ENCODE results near the gene ZNF428.
"Not testable (repeated sequence)": the region's sequence is repeated elsewhere in the genome, so short reads cannot be mapped to it uniquely, and the experiment has no call there.

The ZNF428 gene

DNA sequence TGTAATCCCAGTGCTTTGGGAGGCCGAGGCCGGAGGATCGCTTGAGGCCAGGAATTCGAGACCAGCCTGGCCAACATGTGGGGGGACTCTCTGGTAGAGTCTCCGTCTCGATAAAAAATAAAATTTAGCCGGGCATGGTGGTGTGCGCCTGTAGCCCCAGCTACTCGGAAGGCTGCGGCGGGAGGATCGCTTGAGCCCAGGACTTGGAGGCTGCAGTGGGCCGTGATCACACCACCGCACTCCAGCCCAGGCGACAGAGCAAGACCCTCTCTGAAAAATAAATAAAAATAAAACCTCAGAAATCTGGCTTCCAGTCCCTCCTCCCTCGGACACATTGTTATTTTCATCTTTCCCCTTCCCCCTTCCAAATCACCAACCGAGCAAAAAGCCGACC lies 23.8 kb downstream of the ZNF428 start:
- peak in 3 of 56 donors; percentile 30 to 54 (median 50) for DNase-seq

DNA sequence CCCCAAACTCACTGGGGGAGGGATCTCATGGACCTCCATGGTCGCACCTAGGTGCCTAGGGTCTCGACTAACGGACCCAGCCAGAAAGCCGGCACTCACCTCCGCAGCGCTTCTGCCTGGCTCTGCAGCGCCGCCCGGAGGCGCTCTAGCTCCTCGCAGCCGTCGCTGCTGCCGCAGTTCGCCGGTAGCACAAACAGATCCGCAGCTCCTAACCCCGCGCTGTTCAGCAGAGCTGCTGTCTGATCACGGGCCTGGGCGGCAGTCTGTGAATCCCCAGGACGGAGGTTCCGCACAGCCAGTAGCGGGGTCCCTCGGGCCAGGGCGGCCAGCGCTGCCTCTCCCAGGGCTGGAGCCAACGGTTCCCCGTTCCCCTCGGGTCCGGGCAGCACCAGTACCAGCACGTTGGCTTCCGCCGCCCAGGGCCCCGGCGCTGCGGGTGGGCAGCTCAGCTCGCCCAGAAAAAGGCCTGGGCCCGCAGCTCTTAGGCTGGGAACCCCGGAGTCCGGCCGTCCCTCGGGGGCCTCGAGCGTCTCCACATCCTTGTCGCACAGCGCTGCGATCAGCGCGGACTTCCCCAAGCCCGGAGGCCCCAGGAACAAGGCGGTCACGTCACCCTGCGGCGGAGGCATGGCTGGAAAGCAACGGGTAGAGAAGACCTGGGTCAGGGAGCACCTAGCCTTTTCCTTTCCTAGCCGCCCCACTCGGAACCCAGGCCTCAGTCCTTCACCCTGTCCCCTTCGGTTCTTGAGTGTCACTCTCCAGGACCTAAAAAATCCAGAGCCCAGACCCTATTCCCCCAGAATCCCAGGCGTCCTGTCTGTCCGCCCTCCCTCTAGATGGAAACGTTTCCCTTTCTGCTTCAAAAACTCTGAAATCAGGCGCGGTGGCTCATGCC lies 24.5 kb downstream of the ZNF428 start:
- DNase-seq, result peak in 24 of 56 donors; percentile 5 to 50 (median 23)

DNA sequence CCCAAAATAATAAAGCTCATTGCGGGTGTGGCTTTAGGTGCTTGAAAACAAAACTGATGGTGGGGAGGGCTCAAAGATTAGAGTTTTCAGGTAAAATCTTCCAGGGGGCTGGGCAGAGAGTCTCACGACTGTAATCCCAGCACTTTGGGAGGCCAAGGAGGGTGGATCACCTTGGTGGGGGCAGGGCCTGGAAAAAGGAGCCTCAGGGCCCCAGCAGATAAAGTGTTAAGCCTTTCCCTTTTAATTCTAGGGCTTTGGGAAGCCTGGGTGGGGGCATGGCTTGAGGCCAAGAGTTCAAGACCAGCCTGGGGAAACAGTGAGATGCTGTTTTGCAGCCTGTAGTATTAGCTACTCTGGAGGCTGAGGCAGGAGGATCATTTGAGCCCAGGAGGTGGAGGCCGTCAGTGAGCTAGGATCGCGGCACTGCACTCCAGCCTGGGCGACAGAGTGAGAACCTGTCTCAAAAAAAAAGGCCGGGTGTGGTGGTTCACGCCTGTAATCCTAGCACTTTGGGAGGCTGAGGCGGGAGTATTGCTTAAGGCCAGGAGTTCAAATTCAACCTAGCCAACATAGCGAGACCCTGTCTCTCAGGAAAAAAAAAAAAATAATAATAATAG lies 25.2 kb downstream of the ZNF428 start:
- DNase-seq, result no peak

DNA sequence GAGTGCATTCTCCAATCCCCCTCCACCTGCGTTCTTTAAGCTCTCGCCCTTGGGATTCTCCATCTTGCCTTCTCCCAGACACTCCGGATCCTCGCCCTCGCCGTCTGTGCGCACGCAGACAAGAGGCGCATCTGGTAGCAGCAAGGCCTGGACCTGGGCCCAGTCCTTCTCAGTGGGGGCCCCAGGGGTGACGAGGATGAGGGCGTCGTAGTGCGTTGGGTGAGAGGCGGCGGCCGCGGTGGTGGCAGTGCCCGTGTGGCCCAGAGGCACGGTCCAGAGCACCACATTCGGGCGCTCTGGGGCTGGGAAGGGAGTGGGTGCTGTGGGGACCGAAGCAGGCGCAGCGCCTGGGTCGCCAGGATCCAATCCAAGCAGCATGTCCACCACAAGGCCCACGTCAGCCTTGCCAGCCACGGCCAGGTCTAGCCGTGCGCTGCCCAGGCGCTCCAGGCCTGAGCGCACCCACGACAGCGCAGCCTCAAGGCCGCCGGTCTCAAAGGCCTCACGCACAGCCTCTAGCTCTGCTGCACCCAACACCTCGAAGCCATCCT lies 26.6 kb downstream of the ZNF428 start:
- no peak for DNase-seq

DNA sequence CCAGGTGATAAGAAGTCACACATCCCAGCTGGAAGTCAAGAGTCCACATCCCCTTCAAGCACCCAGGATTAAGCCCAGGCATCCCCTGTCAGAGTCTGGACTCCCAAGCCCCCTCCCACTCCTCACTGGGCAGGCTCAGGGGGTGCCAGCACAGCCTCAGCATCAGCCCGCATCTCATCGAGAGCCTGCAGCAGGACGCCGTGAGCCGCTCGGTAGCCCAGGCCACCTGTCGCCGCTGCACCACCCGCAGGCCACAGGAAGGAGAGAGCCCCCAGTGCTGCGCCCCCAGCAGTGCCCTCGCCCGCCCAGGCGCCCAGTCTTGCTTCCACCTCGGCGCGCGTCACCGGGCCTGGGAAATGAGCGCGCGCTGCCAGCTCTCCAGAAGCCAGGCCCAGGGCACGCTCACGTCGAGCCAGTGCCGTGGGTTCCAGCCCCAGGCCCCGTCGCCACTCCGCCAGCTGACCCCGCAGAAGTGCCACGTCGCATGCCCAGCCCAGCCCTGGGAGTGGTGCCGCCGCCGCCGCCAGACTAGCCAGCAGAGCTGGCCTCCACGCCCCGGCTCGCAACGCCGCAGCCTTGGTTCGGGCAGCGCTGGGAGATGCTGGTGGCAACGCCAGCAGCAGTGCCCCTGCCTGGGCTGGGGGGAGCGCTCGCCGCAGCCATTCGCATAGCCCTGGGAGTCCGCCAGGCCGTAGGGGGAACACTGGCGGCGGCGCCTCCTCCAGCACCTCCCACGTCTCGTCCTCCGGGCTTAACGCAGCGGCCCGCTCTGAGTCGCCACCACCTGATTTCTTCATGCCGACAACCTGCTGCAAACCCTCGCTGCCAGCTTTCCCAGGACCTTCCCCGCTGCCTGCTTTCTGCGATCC lies 27.3 kb downstream of the ZNF428 start:
- DNase-seq, result no peak

DNA sequence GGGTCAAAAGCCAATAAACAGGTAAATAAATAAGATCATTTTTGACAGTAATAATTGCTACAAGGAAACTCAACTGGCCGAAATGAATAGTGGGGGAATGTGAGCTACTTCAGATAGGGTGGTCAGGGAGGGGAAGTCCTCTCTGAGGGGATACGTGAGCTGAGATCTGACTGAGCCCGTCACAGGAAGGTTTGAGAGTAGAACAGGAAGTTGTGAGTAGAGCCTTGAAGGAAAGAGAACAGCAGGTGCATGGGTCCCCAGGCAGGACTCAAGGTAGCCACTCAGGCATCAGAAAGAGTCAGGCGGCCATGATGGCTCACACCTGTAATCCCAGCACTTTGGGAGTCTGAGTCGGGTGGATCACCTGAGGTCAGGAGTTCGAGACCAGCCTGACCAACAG lies 29.8 kb downstream of the ZNF428 start:
- no peak for DNase-seq

DNA sequence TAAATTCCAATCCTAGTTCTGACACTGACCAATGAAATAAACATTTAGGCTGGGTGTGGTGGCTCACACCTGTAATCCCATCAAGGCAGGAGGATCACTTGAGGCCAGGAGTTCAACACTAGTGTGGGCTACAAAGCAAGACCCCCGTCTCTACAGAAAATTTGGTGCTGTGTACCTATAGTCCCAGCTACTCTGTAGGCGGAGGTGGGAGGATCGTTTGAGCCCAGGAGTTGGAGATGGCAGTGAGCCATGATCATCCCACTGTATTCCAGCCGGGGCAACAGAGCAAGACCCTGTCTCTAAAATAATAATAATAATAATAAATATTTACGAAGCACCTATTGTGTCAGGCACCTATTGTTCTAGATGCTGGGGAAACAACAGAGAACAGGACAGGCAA lies 30.2 kb downstream of the ZNF428 start:
- DNase-seq, result no peak

DNA sequence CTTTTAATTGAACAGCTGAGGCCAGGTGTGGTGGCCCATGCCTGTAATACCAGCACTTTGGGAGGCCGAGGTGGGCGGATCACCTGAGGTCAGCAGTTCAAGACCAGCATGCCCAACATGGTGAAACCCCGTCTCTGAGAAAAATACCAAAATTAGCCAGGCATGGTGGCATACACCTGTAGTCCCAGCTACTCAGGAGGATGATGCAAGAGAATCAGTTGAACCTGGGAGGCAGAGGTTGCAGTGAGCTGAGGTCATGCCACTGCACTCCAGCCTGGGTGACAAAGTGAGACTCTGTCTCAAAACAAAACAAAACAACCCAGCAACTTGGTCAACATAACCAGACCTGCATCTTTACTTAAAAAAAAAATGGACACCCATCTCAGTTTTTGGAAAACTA lies 32.4 kb downstream of the ZNF428 start:
- not testable (repeated sequence) for DNase-seq

DNA sequence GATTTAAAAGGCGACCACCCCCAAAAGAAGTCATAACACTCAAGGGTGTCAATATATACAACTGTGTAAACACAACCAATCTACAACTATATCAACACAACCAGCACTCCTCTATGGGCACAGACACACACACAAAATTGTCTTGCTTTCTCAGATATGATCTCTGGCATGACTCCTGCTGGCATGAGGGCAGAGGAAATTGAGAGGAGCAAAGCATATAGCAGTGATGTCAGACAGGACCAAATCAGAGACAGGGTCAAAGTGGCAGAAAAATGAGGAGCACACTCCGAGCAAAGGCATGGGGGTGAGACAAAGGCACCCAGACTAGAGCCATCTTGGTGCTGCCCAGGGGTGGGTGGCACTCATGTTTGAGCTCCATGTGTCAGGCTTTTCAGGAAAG lies 33.1 kb downstream of the ZNF428 start:
- no peak for DNase-seq

DNA sequence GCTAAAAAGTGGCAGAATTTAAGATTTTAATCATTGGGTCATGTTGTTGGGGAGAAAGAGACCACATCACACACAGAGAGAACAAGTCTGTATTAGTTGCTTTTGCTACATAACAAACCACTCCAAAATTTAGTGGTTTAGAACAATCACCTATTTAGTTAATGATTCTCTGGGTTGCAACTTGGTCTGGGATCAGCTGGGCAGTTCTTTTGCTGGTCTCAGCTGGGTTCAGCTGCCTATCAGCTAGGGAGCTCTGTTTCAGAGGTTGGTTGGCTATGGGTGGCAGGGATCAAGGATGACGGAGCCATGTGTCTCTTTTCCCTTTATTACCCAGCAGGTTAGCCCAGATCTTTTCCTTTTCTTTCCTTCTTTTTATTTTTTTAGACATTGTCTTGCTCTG lies 34.9 kb downstream of the ZNF428 start:
- DNase-seq, result no peak

DNA sequence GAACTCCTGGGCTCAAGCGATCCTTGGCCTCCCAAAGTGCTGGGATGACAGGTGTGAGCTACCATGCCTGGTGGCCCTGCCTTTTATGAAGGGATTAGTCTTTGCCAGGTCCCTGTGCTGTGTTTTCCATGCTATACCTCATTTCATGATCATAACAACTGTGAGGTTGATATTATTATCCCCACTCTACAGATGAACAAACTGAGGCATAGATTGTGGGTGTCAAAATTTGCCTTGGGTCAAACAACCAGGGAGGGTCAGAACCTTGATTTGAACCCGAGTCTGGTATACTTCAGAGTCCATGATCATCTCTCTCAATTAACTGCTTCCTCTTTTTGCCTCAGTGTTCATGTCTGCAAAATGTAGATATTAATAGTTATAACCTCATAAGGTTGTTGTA lies 36.9 kb downstream of the ZNF428 start:
- DNase-seq, result no peak

DNA sequence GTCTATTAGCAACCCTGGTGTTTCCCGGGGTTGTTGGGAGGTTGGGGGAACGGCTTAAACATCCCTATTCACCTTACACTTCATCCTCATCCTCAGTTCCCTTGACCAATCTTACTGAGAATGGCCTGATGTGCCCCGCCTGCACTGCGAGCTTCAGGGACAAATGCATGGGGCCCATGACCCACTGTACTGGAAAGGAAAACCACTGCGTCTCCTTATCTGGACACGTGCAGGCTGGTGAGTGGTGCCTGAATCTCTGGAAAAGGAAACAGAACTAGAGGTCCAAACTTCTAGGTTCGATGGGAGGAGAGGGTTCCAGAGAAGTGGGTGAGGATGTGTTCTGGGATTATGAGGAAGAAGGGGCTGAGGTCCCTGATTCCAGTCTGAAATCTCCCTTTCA lies 38.0 kb downstream of the ZNF428 start:
- no peak for DNase-seq

DNA sequence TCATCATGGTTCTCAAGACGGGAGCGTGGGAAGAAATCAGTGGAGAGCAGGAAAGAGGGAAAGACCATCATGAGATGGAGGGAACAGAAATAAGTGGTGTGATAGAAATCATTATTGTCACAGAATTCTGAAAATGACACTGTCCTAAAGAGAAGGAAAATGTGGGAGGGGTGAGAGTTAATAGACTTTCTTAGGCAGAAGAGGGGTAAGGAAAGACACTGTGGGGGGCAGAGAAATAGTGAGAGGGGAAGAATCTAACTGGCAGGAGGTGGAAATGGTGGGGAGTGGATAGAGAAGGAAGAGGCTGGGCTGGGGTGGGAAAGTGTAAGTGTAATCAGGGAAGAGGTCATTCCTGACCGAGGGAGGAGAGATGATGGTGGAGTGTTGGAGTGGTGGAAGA lies 40.6 kb downstream of the ZNF428 start:
- no peak for DNase-seq

DNA sequence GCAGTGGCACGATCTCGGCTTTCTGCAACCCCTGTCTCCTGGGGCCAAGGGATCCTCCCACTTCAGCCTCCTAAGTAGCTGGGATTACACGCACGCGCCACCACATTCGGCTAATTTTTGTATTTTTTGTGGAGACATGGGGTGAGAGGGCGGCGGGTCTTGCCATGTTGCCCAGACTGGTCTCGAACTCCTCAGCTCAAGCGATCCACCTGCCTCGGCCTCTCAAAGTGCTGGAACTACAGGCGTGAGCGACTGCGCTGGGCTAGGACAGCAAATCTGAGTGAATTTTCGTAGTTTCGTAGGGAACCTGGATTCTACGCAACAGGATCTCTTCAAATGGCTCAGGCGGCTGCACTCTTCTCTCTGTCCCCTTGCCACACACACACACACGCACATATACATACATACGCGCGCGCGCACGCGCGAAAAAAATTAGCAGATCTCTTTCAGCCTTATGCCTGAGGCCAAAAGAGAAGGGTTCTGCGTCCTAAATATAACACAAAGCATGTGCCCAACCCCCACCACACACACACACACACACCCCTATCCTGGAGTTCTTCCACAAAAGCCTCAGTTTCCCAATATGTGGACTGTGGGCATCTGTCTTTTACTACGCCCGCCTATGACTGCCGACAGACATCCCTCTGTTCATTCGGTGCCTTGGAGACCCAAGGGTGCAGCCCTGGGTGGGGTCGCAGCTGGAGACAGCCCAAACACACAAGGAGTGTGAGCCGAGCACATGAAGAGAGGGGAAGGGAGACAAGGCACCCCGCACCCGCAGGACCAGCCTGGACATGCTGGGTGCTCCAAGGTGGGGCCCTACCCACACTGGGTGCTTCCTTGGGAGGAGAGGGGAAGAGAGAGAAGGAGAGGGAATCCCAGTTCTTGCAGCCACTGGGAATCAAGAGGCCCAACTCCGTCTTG lies 43.2 kb downstream of the ZNF428 start:
- peak in 6 of 56 donors; percentile 21 to 61 (median 32) for DNase-seq

DNA sequence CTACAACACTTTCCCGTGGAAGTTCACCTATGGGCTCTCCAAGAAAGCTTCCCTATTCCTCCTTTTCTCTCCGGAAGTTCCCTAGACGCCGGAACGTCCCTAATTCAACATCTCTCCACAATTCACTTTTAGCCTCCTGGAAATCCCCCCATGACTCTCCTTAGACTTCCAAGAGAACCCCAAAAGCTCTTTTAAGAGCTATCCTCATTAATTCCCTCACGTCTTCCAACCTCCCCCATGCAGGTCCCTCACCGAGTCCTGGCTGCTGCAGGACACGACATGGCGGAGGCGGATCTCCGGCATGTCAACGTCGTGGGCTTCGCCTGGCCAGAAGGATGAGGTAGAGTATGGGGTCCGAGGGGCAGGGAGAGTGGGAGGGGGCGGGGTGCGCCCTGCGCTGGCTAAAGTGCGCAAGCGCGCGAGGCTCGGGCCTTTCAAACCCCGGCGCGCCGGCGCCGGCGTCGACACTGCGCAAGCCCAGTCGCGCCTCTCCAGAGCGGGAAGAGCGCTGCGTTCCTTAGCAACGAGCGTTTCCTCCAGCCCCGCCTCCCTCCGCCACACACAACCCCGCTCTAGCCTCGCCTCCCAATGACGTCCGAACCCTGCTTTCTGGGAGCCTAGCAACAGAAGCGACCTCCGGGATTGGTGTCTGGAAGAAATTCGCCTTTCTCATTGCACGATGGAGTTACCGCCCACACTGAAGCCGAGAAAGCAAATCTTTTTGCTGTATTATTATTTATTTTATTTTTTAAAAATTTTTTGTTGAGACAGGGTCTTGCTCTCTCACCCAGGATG lies 44.1 kb downstream of the ZNF428 start, which contains the start of the genes PINLYP and XRCC1:
PINLYP (plus strand) TSS at position 646 of the 795 bp plus-strand sequence. CDS start 1,391 bp downstream, outside the sequence.
XRCC1 (minus strand) TSS at position 372 of the 795 bp plus-strand sequence; CDS start at position 303, 69 bp downstream.
- peak; percentile 54 to 99 (median 94) for DNase-seq

DNA sequence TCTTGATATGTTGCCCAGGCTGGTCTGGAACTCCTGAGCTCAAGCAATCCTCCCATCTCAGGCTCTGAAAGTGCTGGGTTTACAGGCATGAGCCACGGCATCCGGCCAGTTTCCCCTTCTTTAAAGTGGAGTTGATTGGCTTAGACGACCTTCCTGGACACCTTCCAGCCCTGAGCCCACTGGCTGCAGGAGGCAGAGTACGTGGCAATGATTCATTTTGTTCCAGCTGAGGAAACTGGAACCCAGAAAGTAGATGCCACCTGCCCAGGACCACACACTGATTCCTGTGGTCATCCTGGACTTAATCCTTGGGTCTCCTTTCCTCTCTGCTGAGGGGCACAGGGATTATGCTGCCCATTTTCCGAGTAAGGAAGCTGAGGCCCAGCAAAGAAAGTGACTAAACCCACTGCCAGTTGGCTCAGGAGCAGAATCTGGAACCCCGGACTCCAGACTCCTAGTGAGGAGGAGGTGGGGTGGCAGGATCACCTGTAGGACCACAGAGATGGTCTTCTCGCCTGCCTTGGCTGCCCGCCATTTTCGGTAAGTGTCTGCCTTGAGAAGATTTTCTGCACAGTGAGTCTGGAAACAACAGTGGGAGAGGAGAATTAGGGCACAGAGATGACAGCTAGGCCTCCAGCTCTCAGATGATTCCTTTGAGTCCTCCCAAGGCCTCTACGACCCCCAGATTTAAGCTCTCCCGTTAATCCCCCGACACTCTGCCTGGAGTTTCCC lies 44.8 kb downstream of the ZNF428 start:
- peak in 1 of 56 donors; percentile 12 for DNase-seq

DNA sequence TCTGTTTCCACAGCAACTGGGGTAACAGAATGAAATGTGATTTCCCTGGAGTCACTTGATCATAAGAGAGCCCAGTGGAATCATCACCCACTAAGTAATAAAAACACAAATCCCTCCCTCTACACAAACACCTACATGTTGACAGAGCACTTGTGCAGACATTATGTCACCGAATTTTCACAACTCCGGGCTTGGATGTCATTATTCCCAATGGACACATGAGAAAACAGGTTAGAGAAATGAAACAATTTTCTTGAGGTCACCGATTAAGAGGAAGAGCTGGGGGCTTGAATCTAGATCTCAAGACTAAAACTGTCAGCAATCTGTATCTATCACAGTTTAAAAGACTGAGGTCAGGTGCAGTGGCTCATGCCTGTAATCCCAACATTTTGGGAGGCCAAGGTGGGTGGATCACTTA lies 47.2 kb downstream of the ZNF428 start:
- no peak for DNase-seq

DNA sequence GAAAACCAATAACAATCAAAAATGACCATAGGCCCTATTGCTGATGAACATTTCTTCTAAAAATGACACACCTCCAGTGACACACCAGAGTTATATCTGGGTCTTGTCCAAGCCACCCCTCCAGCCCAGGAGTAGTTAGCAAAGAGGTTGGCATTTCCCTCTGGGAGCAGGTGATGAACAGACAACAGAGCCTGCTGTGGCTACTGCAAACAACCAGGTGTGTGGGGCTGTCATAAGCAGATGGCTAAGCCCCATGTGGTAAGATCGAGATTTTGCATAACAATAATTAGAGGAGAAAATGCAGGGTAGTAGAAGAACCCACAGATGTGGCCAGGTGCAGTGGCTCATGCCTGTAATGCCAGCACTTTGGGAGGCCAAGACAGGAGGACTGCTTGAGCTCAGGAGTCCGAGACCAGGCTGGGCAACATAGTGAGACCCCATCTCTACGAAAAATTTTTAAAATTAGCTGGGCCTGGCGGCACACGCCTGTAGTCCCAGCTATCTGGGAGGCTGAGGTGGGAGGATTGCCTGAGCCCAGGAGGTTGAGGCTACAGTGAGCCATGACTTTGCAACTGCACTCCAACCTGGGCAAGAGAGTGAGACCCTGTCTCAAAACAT lies 49.1 kb downstream of the ZNF428 start:
- DNase-seq, result no peak
